GM12878 (cell line): ENCODE results near the gene HIBCH.

Experiments used
- BHLHE40 ChIP-seq, 2 experiments: fragments of 450-650 bp in 1 of 2; IDR thresholded peaks; 2 replicates each; pipeline ENCODE4 v1.6.1; 2011 to 2017; ENCODE audit warnings: low read depth in 2 of 2, borderline replicate concordance in 1 of 2, improper control_type of control experiment in 1 of 2, low read length in 1 of 2, mild to moderate bottlenecking in 1 of 2
- CBX5 ChIP-seq: sonication (generic); IDR thresholded peaks from 2 replicates; pipeline ENCODE4 v1.6.1; 2016; ENCODE audit warnings: low read depth, moderate library complexity, mild to moderate bottlenecking, inconsistent platforms
- E2F4 ChIP-seq: IDR thresholded peaks from 2 replicates; pipeline ENCODE4 v1.6.1; 2012; ENCODE audit warnings: low read depth, low read length, improper control_type of control experiment
- EZH2 ChIP-seq: IDR thresholded peaks from 2 replicates; pipeline ENCODE4 v1.6.1; 2012; ENCODE audit warnings: low read depth, mild to moderate bottlenecking, control low read depth, inconsistent platforms, low read length, borderline replicate concordance; ENCODE audit not compliant: control insufficient read depth
- MAX ChIP-seq: IDR thresholded peaks from 2 replicates; pipeline ENCODE4 v1.6.1; 2012; ENCODE audit warnings: low read depth, low read length, improper control_type of control experiment
- RAD21 ChIP-seq: IDR thresholded peaks from 2 replicates; pipeline ENCODE4 v1.6.1; 2011; ENCODE audit warnings: mild to moderate bottlenecking, low read depth, low read length, moderate library complexity; ENCODE audit not compliant: insufficient read depth
- RAD51 ChIP-seq: fragments of 450-650 bp; IDR thresholded peaks from 2 replicates; pipeline ENCODE4 v1.6.1; 2016; ENCODE audit warnings: moderate library complexity, mild to moderate bottlenecking, inconsistent platforms
- TAF1 ChIP-seq: IDR thresholded peaks from 2 replicates; pipeline ENCODE4 v1.6.1; 2011; ENCODE audit warnings: mild to moderate bottlenecking, low read depth, low read length, borderline replicate concordance
- ZNF274 ChIP-seq: IDR thresholded peaks from one replicate; pipeline ENCODE4 v1.8.0; 2011; ENCODE audit not compliant: insufficient read length, insufficient read depth

GRCh38 chr2:190325588-190325987, 6.0 kb upstream of the HIBCH start:
- TF ChIP-seq ZNF274 (no peak), EZH2 (no peak), TAF1 (no peak), E2F4 (no peak), RAD21 (no peak), CBX5 (no peak), MAX (no peak), RAD51 (no peak), BHLHE40 (IDR thresholded peaks at IDR 0.05; ENCODE audit: borderline replicate concordance in 1 of 2, low read depth in 2 of 2, low read length in 1 of 2) (no peak)
